ENCODE measurements around the gene NLGN1.

Gene NLGN1

GRCh38 chr3:174325834-174326700, 928.5 kb downstream of the NLGN1 start:
- no peak for DNase-seq

GRCh38 chr3:174329321-174329720, 931.8 kb downstream of the NLGN1 start:
- DNase-seq, result no peak

GRCh38 chr3:174330303-174330702, 932.8 kb downstream of the NLGN1 start:
- DNase-seq, result no peak

- DNase-seq, result peak in 1 of 58 donors; percentile 35
These were observed 933.7 kb downstream of the NLGN1 start for GRCh38 chr3:174331095-174331800.

- DNase-seq, result no peak
These were observed 934.8 kb downstream of the NLGN1 start for GRCh38 chr3:174332391-174332790.

- no peak for DNase-seq
These were observed 936.1 kb downstream of the NLGN1 start for GRCh38 chr3:174333640-174334039.

- no peak for DNase-seq
These were observed 936.6 kb downstream of the NLGN1 start for GRCh38 chr3:174334111-174334510.

GRCh38 chr3:174335324-174335723, 937.8 kb downstream of the NLGN1 start:
- DNase-seq, result no peak

GRCh38 chr3:174335910-174336309, 938.4 kb downstream of the NLGN1 start:
- no peak for DNase-seq

Measured in anterior cingulate cortex (tissue), 58 donors.